ENCODE results near the gene PHYHD1.

PHYHD1 gene

GRCh38 chr9:128920381-128921058 lies at the start of gene PHYHD1:
Gene PHYHD1, plus strand, starts transcription at chr9:128920982. Its CDS starts 1,342 bp downstream, at chr9:128922324.
- DNase-seq (ENCODE audit: extremely low spot score) = no peak
- CTCF ChIA-PET = no interaction called here
- POLR2A ChIA-PET = interaction anchor here (1.1 to 2.2 kb wide), 4 partner anchors 9 to 102 kb away, joined by 3 to 10 read pairs (median 6); partner anchors contain the start of genes DOLK, ENDOG and NUP188
- TF ChIP-seq FOXK2 (IDR thresholded peaks at IDR 0.05) (no peak), HDGF (IDR thresholded peaks at IDR 0.05; ENCODE audit: borderline replicate concordance) (0 out of 2 replicates have a peak, but pooled peaks have one; percentile 61), BHLHE40 (IDR thresholded peaks at IDR 0.05; ENCODE audit: borderline replicate concordance) (no peak)

- TF ChIP-seq ARNT (IDR thresholded peaks at IDR 0.05) = no peak
- no peak for TF ChIP-seq ELF4 (IDR thresholded peaks at IDR 0.05)
- TF ChIP-seq FOXM1 (IDR thresholded peaks at IDR 0.05; ENCODE audit: borderline replicate concordance) = no peak
- no peak for TF ChIP-seq PKNOX1 (IDR thresholded peaks at IDR 0.05)
- POLR2A ChIA-PET = no interaction called here
- CTCF ChIA-PET = interaction anchor here (0.7 to 1.1 kb wide), 3 partner anchors 11 to 124 kb away, joined by 3 to 4 read pairs (median 3); no protein-coding TSS in a partner anchor
- DNase-seq (ENCODE audit: extremely low spot score) = no peak
These were observed 42.9 kb upstream of the PHYHD1 start for GRCh38 chr9:128877852-128878251.

- POLR2A ChIA-PET = interaction anchor here (0.6 to 1.5 kb wide), 4 partner anchors 13 to 64 kb away, joined by 3 to 4 read pairs (median 3); partner anchors contain the start of genes ENDOG and SPOUT1
- peak; percentile 97 for DNase-seq (ENCODE audit: extremely low spot score)
- TF ChIP-seq FOXM1 (IDR thresholded peaks at IDR 0.05; ENCODE audit: borderline replicate concordance) (peak; percentile 60), ELF4 (IDR thresholded peaks at IDR 0.05) (peak; percentile 78), SUZ12 (IDR thresholded peaks at IDR 0.05) (no peak)
- CTCF ChIA-PET = interaction anchor here (1.4 kb wide), 1 partner anchor 148 kb away, joined by 3 read pairs; no protein-coding TSS in a partner anchor
These were observed 38.7 kb upstream of the PHYHD1 start, which contains the start of the genes KYAT1 and LRRC8A for GRCh38 chr9:128881884-128882676. Gene KYAT1, minus strand, starts transcription at chr9:128881950. Its CDS starts 36,545 bp downstream, at chr9:128845405. Gene LRRC8A, plus strand, starts transcription at chr9:128882133. Its CDS starts 25,032 bp downstream, at chr9:128907165.

- POLR2A ChIA-PET = interaction anchor here (1.0 kb wide), 1 partner anchor 14 kb away, joined by 3 read pairs; no protein-coding TSS in a partner anchor
- CTCF ChIA-PET = interaction anchor here (1.4 kb wide), 1 partner anchor 149 kb away, joined by 3 read pairs; no protein-coding TSS in a partner anchor
- TF ChIP-seq LEF1 (IDR thresholded peaks at IDR 0.05; ENCODE audit: borderline replicate concordance) (no peak), FOXK2 (IDR thresholded peaks at IDR 0.05) (no peak), L3MBTL2 (conservative IDR thresholded peaks at IDR 0.05) (no peak), SP1 (IDR thresholded peaks at IDR 0.05) (no peak), HDGF (IDR thresholded peaks at IDR 0.05; ENCODE audit: borderline replicate concordance) (no peak), PKNOX1 (IDR thresholded peaks at IDR 0.05) (no peak), ZNF384 (IDR thresholded peaks at IDR 0.05) (no peak), NFRKB (IDR thresholded peaks at IDR 0.05) (no peak), ELF4 (IDR thresholded peaks at IDR 0.05) (no peak), BHLHE40 (IDR thresholded peaks at IDR 0.05; ENCODE audit: borderline replicate concordance) (no peak), FOXM1 (IDR thresholded peaks at IDR 0.05; ENCODE audit: borderline replicate concordance) (no peak), SUZ12 (IDR thresholded peaks at IDR 0.05) (no peak), TARDBP (IDR thresholded peaks at IDR 0.05) (no peak), FOXA1 (IDR thresholded peaks at IDR 0.05) (no peak), CTBP1 (IDR thresholded peaks at IDR 0.05; ENCODE audit: borderline replicate concordance) (no peak), ARNT (IDR thresholded peaks at IDR 0.05) (no peak)
- no peak for DNase-seq (ENCODE audit: extremely low spot score)
These were observed 37.8 kb upstream of the PHYHD1 start for GRCh38 chr9:128882677-128883603.

GRCh38 chr9:128884164-128884563 lies 36.6 kb upstream of the PHYHD1 start:
- CTCF ChIA-PET = no interaction called here
- TF ChIP-seq ARNT (IDR thresholded peaks at IDR 0.05) (no peak), ELF4 (IDR thresholded peaks at IDR 0.05) (no peak), HDGF (IDR thresholded peaks at IDR 0.05; ENCODE audit: borderline replicate concordance) (no peak), SUZ12 (IDR thresholded peaks at IDR 0.05) (no peak), PKNOX1 (IDR thresholded peaks at IDR 0.05) (no peak), CTBP1 (IDR thresholded peaks at IDR 0.05; ENCODE audit: borderline replicate concordance) (no peak), FOXM1 (IDR thresholded peaks at IDR 0.05; ENCODE audit: borderline replicate concordance) (no peak), L3MBTL2 (conservative IDR thresholded peaks at IDR 0.05) (no peak), SP1 (IDR thresholded peaks at IDR 0.05) (no peak), TARDBP (IDR thresholded peaks at IDR 0.05) (no peak), FOXA1 (IDR thresholded peaks at IDR 0.05) (no peak), NFRKB (IDR thresholded peaks at IDR 0.05) (no peak), ZNF384 (IDR thresholded peaks at IDR 0.05) (no peak), FOXK2 (IDR thresholded peaks at IDR 0.05) (no peak), BHLHE40 (IDR thresholded peaks at IDR 0.05; ENCODE audit: borderline replicate concordance) (no peak), LEF1 (IDR thresholded peaks at IDR 0.05; ENCODE audit: borderline replicate concordance) (no peak)
- POLR2A ChIA-PET = no interaction called here

More at GRCh38 chr9:128884164-128884563, 36.6 kb upstream of the PHYHD1 start:
- DNase-seq (ENCODE audit: extremely low spot score) = no peak

All from HEK293T (cell line).